Measurements from ENCODE around the gene NHLH1. TPM values are rescaled to one million over a fixed set of nuclear protein-coding genes. Genes with fewer than 3 reads are reported as not detected.
A peak's percentile ranks its signal among the peaks of the same experiment; 100 is the strongest.

Gene NHLH1
- total and polyA plus RNA-seq, 4 donors: 0.08 TPM; not detected in 3

DNA sequence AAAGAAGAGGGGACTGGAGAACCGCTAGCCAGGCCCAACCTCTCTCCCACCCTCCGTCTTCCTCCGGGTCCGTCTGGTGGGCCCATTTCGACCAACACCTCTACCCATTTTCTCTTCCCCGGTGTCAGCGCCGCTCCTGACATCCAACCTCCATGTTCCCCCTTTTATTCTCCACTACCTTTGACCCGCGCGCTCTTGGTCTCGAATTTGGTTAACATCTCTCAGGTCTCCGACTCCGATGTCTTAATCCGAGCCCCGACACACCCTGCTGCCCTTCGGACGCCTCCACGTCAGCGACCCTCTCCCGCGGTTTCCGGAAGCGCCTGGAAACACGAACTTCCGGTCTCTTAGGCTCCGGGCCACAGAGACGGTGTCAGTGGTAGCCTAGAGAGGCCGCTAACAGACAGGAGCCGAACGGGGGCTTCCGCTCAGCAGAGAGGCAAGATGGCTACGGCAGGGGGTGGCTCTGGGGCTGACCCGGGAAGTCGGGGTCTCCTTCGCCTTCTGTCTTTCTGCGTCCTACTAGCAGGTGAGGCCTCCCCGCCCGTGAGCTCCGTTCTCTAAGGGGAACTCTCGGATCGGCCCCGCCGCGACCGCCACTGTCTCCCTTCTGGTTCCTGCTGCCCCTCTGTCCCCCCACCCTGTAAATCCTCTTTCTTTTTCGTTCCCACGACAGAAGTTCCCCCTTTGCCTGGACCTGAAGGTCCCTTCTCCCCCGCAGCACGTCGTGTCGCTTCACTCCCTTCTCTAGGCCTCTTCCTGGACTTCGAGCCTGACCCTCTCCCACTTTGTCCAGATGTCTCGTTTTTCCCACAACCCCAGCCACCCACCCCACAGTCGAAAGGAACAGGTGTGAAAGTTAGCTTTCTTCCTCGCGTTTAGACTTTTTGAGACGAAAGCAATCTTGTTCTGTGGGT, 23.7 kb upstream of the NHLH1 start, which contains the start of the genes COPA and NCSTN (continued):
- TF ChIP-seq, protein P1, sequence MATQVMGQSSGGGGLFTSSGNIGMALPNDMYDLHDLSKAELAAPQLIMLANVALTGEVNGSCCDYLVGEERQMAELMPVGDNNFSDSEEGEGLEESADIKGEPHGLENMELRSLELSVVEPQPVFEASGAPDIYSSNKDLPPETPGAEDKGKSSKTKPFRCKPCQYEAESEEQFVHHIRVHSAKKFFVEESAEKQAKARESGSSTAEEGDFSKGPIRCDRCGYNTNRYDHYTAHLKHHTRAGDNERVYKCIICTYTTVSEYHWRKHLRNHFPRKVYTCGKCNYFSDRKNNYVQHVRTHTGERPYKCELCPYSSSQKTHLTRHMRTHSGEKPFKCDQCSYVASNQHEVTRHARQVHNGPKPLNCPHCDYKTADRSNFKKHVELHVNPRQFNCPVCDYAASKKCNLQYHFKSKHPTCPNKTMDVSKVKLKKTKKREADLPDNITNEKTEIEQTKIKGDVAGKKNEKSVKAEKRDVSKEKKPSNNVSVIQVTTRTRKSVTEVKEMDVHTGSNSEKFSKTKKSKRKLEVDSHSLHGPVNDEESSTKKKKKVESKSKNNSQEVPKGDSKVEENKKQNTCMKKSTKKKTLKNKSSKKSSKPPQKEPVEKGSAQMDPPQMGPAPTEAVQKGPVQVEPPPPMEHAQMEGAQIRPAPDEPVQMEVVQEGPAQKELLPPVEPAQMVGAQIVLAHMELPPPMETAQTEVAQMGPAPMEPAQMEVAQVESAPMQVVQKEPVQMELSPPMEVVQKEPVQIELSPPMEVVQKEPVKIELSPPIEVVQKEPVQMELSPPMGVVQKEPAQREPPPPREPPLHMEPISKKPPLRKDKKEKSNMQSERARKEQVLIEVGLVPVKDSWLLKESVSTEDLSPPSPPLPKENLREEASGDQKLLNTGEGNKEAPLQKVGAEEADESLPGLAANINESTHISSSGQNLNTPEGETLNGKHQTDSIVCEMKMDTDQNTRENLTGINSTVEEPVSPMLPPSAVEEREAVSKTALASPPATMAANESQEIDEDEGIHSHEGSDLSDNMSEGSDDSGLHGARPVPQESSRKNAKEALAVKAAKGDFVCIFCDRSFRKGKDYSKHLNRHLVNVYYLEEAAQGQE (IDR thresholded peaks at IDR 0.05): peak; percentile 78
- TF ChIP-seq GABPA (IDR thresholded peaks at IDR 0.05 in 1 of 2, conservative IDR thresholded peaks at IDR 0.05 in 1 of 2) (peak; percentile 94 to 97), HNF4G (IDR thresholded peaks at IDR 0.05) (peak; percentile 15), YY1 (IDR thresholded peaks at IDR 0.05) (peak; percentile 98)

DNA sequence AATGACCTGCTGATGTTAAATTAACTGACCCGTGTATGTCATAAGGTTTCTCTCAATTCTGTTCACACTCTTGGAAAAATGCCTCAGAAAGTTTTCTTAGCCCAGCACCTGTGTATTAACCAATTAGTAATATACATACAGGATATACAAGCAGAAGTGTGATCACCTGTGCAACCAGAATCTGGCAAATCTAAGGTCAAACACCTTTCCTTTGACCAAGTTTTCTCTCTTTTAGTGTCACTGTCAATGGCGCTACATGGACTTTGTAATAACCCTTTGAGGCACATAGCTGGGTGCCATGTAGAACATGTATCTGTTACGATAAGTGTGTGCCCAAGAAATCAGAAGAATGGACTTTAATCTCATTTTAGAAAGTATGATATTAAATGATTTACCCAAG, 22.6 kb upstream of the NHLH1 start:
- H3K36me3 ChIP-seq (ENCODE audit: control insufficient read depth in 4 of 4, insufficient read depth in 3 of 4, low read depth in 1 of 4, low read length in 3 of 4): peaks cover 6 to 20% (median 19%) of the 10 kb centered on the region in 4 donors
- WGBS: 70% methylated on average over 3 of the region's 3 CpGs
- H3K9me3 ChIP-seq (ENCODE audit: control insufficient read depth in 4 of 4, low read length in 3 of 4): no peaks in the 10 kb centered on the region
- no peak for DNase-seq (ENCODE audit: low spot score)
- TF ChIP-seq HNF4A (conservative IDR thresholded peaks at IDR 0.05): peak in 1 of 2 donors; percentile 13
- TF ChIP-seq, protein P2, sequence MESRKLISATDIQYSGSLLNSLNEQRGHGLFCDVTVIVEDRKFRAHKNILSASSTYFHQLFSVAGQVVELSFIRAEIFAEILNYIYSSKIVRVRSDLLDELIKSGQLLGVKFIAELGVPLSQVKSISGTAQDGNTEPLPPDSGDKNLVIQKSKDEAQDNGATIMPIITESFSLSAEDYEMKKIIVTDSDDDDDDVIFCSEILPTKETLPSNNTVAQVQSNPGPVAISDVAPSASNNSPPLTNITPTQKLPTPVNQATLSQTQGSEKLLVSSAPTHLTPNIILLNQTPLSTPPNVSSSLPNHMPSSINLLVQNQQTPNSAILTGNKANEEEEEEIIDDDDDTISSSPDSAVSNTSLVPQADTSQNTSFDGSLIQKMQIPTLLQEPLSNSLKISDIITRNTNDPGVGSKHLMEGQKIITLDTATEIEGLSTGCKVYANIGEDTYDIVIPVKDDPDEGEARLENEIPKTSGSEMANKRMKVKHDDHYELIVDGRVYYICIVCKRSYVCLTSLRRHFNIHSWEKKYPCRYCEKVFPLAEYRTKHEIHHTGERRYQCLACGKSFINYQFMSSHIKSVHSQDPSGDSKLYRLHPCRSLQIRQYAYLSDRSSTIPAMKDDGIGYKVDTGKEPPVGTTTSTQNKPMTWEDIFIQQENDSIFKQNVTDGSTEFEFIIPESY (IDR thresholded peaks at IDR 0.05): no peak
- H3K9ac ChIP-seq (ENCODE audit: low read depth in 1 of 2, low read length in 2 of 2): peak overlapping the region; percentile 86 to 97
- H3K4me1 ChIP-seq (ENCODE audit: control insufficient read depth in 4 of 4, insufficient read depth in 4 of 4, low read length in 3 of 4): peaks cover 7 to 32% (median 20%) of the 10 kb centered on the region in 4 donors
- H3K27ac ChIP-seq (ENCODE audit: low read depth in 1 of 2, low read length in 2 of 2): no peak overlapping the region
- no peaks in the 10 kb centered on the region for H3K27me3 ChIP-seq (ENCODE audit: control insufficient read depth in 4 of 4, insufficient read depth in 4 of 4, low read length in 3 of 4)
- peak overlapping the region; percentile 88 to 96 (median 92) for H3K4me3 ChIP-seq (ENCODE audit: low read depth in 1 of 3, low read length in 3 of 3)

DNA sequence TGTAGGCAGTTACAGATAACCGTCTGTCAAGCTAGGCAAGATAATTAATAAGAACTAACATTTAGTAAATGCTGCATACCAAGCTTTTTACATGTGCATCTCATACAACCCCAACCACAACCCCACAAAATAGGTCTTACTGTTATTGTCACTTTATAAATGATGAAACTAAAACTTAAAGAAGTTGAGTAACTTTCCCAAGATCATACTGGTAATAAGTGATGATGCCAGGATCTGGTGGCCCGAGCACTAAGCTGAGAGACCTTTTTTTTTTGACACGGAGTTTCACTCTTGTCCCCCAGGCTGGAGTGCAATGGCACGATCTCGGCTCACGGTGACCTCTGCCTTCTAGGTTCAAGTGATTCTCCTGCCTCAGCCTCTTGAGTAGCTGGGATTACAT, 21.9 kb upstream of the NHLH1 start:
- WGBS: 97% methylated on average over 6 of the region's 6 CpGs
- H3K27me3 ChIP-seq (ENCODE audit: control insufficient read depth in 4 of 4, insufficient read depth in 4 of 4, low read length in 3 of 4): no peaks in the 10 kb centered on the region
- DNase-seq (ENCODE audit: low spot score): no peak
- H3K36me3 ChIP-seq (ENCODE audit: control insufficient read depth in 4 of 4, insufficient read depth in 3 of 4, low read depth in 1 of 4, low read length in 3 of 4): peaks cover 10 to 20% (median 20%) of the 10 kb centered on the region in 4 donors
- no peak overlapping the region for H3K4me3 ChIP-seq (ENCODE audit: low read depth in 1 of 3, low read length in 3 of 3)
- H3K4me1 ChIP-seq (ENCODE audit: control insufficient read depth in 4 of 4, insufficient read depth in 4 of 4, low read length in 3 of 4): peaks cover 7 to 32% (median 20%) of the 10 kb centered on the region in 4 donors
- H3K9me3 ChIP-seq (ENCODE audit: control insufficient read depth in 4 of 4, low read length in 3 of 4): no peaks in the 10 kb centered on the region
- no peak overlapping the region for H3K27ac ChIP-seq (ENCODE audit: low read depth in 1 of 2, low read length in 2 of 2)
- H3K9ac ChIP-seq (ENCODE audit: low read depth in 1 of 2, low read length in 2 of 2): no peak overlapping the region
- TF ChIP-seq FOXA1 (IDR thresholded peaks at IDR 0.05): no peak
- TF ChIP-seq RAD21 (IDR thresholded peaks at IDR 0.05): no peak
- TF ChIP-seq, protein P3, sequence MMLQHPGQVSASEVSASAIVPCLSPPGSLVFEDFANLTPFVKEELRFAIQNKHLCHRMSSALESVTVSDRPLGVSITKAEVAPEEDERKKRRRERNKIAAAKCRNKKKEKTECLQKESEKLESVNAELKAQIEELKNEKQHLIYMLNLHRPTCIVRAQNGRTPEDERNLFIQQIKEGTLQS (IDR thresholded peaks at IDR 0.05): no peak
- TF ChIP-seq, protein P2 (IDR thresholded peaks at IDR 0.05): no peak
- no peak for TF ChIP-seq RXRA (IDR thresholded peaks at IDR 0.05)
- no peak for TF ChIP-seq HNF4A (conservative IDR thresholded peaks at IDR 0.05)
- TF ChIP-seq GABPA (IDR thresholded peaks at IDR 0.05 in 1 of 2, conservative IDR thresholded peaks at IDR 0.05 in 1 of 2): no peak
- TF ChIP-seq HNF4G (IDR thresholded peaks at IDR 0.05): no peak
- no peak for TF ChIP-seq YY1 (IDR thresholded peaks at IDR 0.05)
- TF ChIP-seq, protein P4, sequence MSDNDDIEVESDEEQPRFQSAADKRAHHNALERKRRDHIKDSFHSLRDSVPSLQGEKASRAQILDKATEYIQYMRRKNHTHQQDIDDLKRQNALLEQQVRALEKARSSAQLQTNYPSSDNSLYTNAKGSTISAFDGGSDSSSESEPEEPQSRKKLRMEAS (IDR thresholded peaks at IDR 0.05): no peak
- TF ChIP-seq EGR1 (IDR thresholded peaks at IDR 0.05; ENCODE audit: low read depth in 2 of 2): no peak
- no peak for TF ChIP-seq TAF1 (conservative IDR thresholded peaks at IDR 0.05)
- TF ChIP-seq SP1 (IDR thresholded peaks at IDR 0.05): no peak
- TF ChIP-seq FOXA2 (IDR thresholded peaks at IDR 0.05): no peak
- TF ChIP-seq, protein P5, sequence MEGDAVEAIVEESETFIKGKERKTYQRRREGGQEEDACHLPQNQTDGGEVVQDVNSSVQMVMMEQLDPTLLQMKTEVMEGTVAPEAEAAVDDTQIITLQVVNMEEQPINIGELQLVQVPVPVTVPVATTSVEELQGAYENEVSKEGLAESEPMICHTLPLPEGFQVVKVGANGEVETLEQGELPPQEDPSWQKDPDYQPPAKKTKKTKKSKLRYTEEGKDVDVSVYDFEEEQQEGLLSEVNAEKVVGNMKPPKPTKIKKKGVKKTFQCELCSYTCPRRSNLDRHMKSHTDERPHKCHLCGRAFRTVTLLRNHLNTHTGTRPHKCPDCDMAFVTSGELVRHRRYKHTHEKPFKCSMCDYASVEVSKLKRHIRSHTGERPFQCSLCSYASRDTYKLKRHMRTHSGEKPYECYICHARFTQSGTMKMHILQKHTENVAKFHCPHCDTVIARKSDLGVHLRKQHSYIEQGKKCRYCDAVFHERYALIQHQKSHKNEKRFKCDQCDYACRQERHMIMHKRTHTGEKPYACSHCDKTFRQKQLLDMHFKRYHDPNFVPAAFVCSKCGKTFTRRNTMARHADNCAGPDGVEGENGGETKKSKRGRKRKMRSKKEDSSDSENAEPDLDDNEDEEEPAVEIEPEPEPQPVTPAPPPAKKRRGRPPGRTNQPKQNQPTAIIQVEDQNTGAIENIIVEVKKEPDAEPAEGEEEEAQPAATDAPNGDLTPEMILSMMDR (IDR thresholded peaks at IDR 0.05; ENCODE audit: low read depth, low read length, missing input control): no peak
- no peak for TF ChIP-seq NR2F2 (IDR thresholded peaks at IDR 0.05)

Measured in liver (tissue), 9 donors.